ENCODE data around the gene FAM161A.

The FAM161A gene

GRCh38 chr2:61786876-61787275 is 67.0 kb downstream of the FAM161A start:
- DNase-seq (ENCODE audit: low read depth in 2 of 3, low spot score in 1 of 3), result no peak

DNA sequence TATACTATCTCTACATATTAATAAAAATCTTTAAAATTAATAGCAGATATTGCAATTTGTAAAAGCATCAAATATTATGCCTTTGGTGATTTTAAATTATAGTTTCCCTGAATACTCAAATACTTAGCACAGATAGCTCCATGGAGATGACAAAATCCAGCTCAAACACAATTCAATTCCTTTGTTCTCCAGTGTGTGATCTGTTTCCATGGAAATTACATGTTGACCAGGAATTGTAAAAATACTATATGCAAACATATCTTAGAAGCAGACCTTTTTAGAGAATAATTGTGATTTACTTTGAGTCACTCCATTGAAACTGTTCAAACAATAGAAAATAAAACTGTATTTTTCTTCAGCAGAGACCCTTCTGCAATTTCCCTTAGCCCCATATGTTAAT is 68.3 kb downstream of the FAM161A start:
- DNase-seq (ENCODE audit: low read depth in 2 of 3, low spot score in 1 of 3), result no peak

- no peak for DNase-seq (ENCODE audit: low read depth in 2 of 3, low spot score in 1 of 3)
Observed at GRCh38 chr2:61784643-61785042, 69.2 kb downstream of the FAM161A start.

DNA sequence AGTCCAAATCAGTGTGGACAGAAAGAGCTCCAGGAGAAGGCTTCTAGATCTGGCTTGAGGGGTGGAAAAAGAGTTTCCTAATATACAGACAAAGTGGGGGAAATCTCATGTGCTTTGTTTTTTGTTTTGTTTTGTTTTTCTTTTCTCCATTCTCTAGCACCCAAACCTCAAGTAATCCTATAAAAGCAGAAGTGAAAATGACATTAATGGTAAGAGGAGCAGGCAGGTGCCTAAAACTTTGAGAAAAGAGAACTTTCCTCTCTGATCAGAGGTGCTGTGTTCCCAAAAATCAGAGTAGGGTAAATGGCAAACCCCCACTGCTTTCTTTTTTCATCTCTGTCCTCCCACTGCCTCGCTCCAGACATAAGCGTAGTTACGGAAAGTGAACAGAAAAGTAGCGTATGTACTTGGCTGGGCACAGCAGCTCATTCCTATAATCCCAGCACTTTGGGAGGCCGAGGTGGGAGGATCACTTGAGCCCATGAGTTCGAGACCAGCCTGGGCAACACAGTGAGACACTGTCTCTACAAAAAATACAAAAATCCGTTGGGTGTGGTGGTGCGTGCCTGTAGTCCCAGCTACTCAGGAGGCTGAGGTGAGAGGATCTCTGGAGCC is 77.8 kb downstream of the FAM161A start:
- no peak for DNase-seq (ENCODE audit: low read depth in 2 of 3, low spot score in 1 of 3)

Measured in stimulated activated CD4-positive, alpha-beta T cell treated with anti-CD3 and anti-CD28 coated beads, Interleukin-12 subunit alpha, Interleukin-12 subunit beta, amount 100 ng/mL, for 48 hours (primary cell).